Vagina (tissue), 2 donors: Measurements from ENCODE around the gene PPDPF. TPM values are rescaled to one million over a fixed set of nuclear protein-coding genes. Genes with fewer than 3 reads are reported as not detected.

ENCODE experiments used
- DNase-seq, 2 donors: peaks; one replicate each; pipeline ENCODE4 v3.0.0-alpha.2; 2017; ENCODE audit errors: extremely low spot score in 2 of 2
- H3K27ac ChIP-seq: fragments of 200-600 bp; sonication (generic); one replicate; pipeline ENCODE4 v1.5.1; 2019
- H3K27me3 ChIP-seq: fragments of 200-600 bp; sonication (generic); one replicate; pipeline ENCODE4 v1.5.1; 2019
- H3K36me3 ChIP-seq, 2 donors: fragments of 200-600 bp; sonication (generic); one replicate each; pipeline ENCODE4 v1.5.1; 2017 to 2019
- H3K4me1 ChIP-seq: fragments of 200-600 bp; sonication (generic); one replicate; pipeline ENCODE4 v1.5.1; 2019
- H3K4me3 ChIP-seq, 2 donors: fragments of 200-600 bp; sonication (generic); 1 replicate in 1 of 2; 2 replicates in 1 of 2; pipeline ENCODE4 v1.5.1; 2016 to 2019
- H3K9me3 ChIP-seq: fragments of 200-600 bp; sonication (generic); one replicate; pipeline ENCODE4 v1.5.1; 2019
- CTCF ChIP-seq, 3 experiments: fragments of 450-650 bp in 2 of 3; fragments of 200-600 bp in 1 of 3; sonication (generic) in 1 of 3; IDR thresholded peaks; one replicate each; pipeline ENCODE4 v1.5.1; 2017 to 2019; ENCODE audit warnings: antibody characterized with exemption in 3 of 3, mild to moderate bottlenecking in 2 of 3, moderate library complexity in 2 of 3
- POLR2A ChIP-seq, 2 donors: fragments of 450-650 bp; IDR thresholded peaks; one replicate each; pipeline ENCODE4 v1.6.1; 2017; ENCODE audit warnings: antibody characterized with exemption in 2 of 2, mild to moderate bottlenecking in 2 of 2, moderate library complexity in 2 of 2
- POLR2AphosphoS5 ChIP-seq, 2 donors: sonication (generic); formaldehyde crosslinking; IDR thresholded peaks; one replicate each; pipeline ENCODE4 v1.9.0; 2017; ENCODE audit warnings: antibody characterized with exemption in 2 of 2, mild to moderate bottlenecking in 2 of 2, low read depth in 1 of 2; ENCODE audit not compliant: insufficient read depth in 1 of 2
- intact Hi-C: fragments of 100-400 bp; cut with DNase I; formaldehyde crosslinking; loops from one replicate; pipeline ENCODE4 v1.15.1; 2023
- total RNA-seq: library from RNA; depleted of rRNA; stranded (reverse); fragments of >200 nt; gene quantifications from one replicate; pipeline ENCODE4 v1.2.3, GENCODE V29; 2016

PPDPF gene
- total RNA-seq, 1 donor from 2014 or later, result 198 TPM

GRCh38 chr20:63565021-63565698 is 44.6 kb downstream of the PPDPF start:
- TF ChIP-seq CTCF (IDR thresholded peaks at IDR 0.05) (no peak), POLR2A (IDR thresholded peaks at IDR 0.05) (no peak), POLR2AphosphoS5 (IDR thresholded peaks at IDR 0.05; ENCODE audit: insufficient read depth in 1 of 2, low read depth in 1 of 2) (no peak)
- no peaks in the 10 kb centered on the region for H3K9me3 ChIP-seq
- H3K36me3 ChIP-seq, result peaks cover 0 to 42% of the 10 kb centered on the region in 2 donors
- intact Hi-C loops, result no loop called here
- H3K27ac ChIP-seq, result no peak overlapping the region
- no peaks in the 10 kb centered on the region for H3K27me3 ChIP-seq
- DNase-seq, result no peak
- H3K4me3 ChIP-seq, result no peak overlapping the region
- no peaks in the 10 kb centered on the region for H3K4me1 ChIP-seq

- intact Hi-C loops, result no loop called here
- no peak for DNase-seq
- Histone ChIP-seq H3K27me3 (no peaks in the 10 kb centered on the region), H3K4me3 (no peak overlapping the region), H3K4me1 (no peaks in the 10 kb centered on the region), H3K9me3 (no peaks in the 10 kb centered on the region), H3K27ac (no peak overlapping the region), H3K36me3 (peaks cover 0 to 36% of the 10 kb centered on the region in 2 donors)
- TF ChIP-seq POLR2A (IDR thresholded peaks at IDR 0.05) (no peak), POLR2AphosphoS5 (IDR thresholded peaks at IDR 0.05; ENCODE audit: insufficient read depth in 1 of 2, low read depth in 1 of 2) (no peak), CTCF (IDR thresholded peaks at IDR 0.05) (no peak)
Observed at GRCh38 chr20:63565699-63566335, 45.3 kb downstream of the PPDPF start.

- H3K27me3 ChIP-seq, result no peaks in the 10 kb centered on the region
- TF ChIP-seq POLR2A (IDR thresholded peaks at IDR 0.05) (no peak), CTCF (IDR thresholded peaks at IDR 0.05) (no peak), POLR2AphosphoS5 (IDR thresholded peaks at IDR 0.05; ENCODE audit: insufficient read depth in 1 of 2, low read depth in 1 of 2) (no peak)
- no peak overlapping the region for H3K27ac ChIP-seq
- no peak for DNase-seq
- no peaks in the 10 kb centered on the region for H3K9me3 ChIP-seq
- intact Hi-C loops, result no loop called here
- no peaks in the 10 kb centered on the region for H3K4me1 ChIP-seq
- H3K4me3 ChIP-seq, result no peak overlapping the region
- H3K36me3 ChIP-seq, result peaks cover 0 to 28% of the 10 kb centered on the region in 2 donors
Observed at GRCh38 chr20:63566395-63567135, 46.0 kb downstream of the PPDPF start.

- H3K36me3 ChIP-seq, result peaks cover 0 to 23% of the 10 kb centered on the region in 2 donors
- no peak overlapping the region for H3K4me3 ChIP-seq
- no peaks in the 10 kb centered on the region for H3K9me3 ChIP-seq
- no peak for TF ChIP-seq POLR2A (IDR thresholded peaks at IDR 0.05)
- TF ChIP-seq POLR2AphosphoS5 (IDR thresholded peaks at IDR 0.05; ENCODE audit: insufficient read depth in 1 of 2, low read depth in 1 of 2), result no peak
- no peak for TF ChIP-seq CTCF (IDR thresholded peaks at IDR 0.05)
- H3K27me3 ChIP-seq, result no peaks in the 10 kb centered on the region
- no peaks in the 10 kb centered on the region for H3K4me1 ChIP-seq
- DNase-seq, result no peak
- intact Hi-C loops, result no loop called here
- no peak overlapping the region for H3K27ac ChIP-seq
Observed at GRCh38 chr20:63567136-63567385, 46.5 kb downstream of the PPDPF start.
